HepG2 (cell line): ENCODE measurements around the gene HSPB7. TPM values are rescaled to one million over a fixed set of nuclear protein-coding genes. Genes with fewer than 3 reads are reported as not detected.
"Not testable (repeated sequence)": the region's sequence is repeated elsewhere in the genome, so short reads cannot be mapped to it uniquely, and the experiment has no call there.

Source experiments
- ATAC-seq: fragments of 200-7000 bp; cut with Tn5 transposase; 3 replicates; pipeline ENCODE4 v1.9.1; 2020; ENCODE audit warnings: mild to moderate bottlenecking, moderate library complexity
- BruUV-seq: library from RNA; stranded (reverse); fragments of 400-500 nt; replicated peaks from 2 replicates; lab custom pipeline; 2021; lab: Mats Ljungman, UMichigan
- CTCF ChIA-PET: fragments of 300-600 bp; formaldehyde crosslinking; extraction: SDS; loops from one replicate; lab custom pipeline; 2021; ENCODE audit warnings: low total read pairs, inconsistent platforms, low intra/inter-chr PET ratio; lab: Yijun Ruan, JAX
- POLR2A ChIA-PET: fragments of 350-600 bp; sonication (Branson Sonifier 250); formaldehyde crosslinking; loops from one replicate; lab custom pipeline; 2020; ENCODE audit warnings: antibody characterized with exemption, inconsistent platforms; lab: Yijun Ruan, JAX
- DNase-seq: peaks from one replicate; pipeline ENCODE4 v3.0.0-alpha.2; 2015; ENCODE audit warnings: low spot score
- FAIRE-seq: peaks from 3 replicates; lab custom pipeline; 2011; peaks lifted over from hg19 to GRCh38; lab: Jason Lieb, UNC
- H2AFZ ChIP-seq: one replicate; pipeline ENCODE4 v1.6.1; 2011; ENCODE audit warnings: low read length, inconsistent platforms
- H3K27ac ChIP-seq: fragments of 300-600 bp; 3 replicates; pipeline ENCODE4 v1.8.0; 2011; ENCODE audit warnings: mixed run types, mild to moderate bottlenecking, mixed read lengths, low read length, inconsistent platforms; ENCODE audit not compliant: insufficient read depth; ENCODE audit errors: extremely low read length
- H3K27me3 ChIP-seq, 2 experiments: fragments of 200-600 bp in 1 of 2; 2 replicates in 1 of 2; 3 replicates in 1 of 2; pipeline versions ENCODE4 v1.6.0 to v1.8.0; 2011; ENCODE audit warnings: low read length in 2 of 2, mild to moderate bottlenecking in 2 of 2, moderate library complexity in 2 of 2, inconsistent platforms in 1 of 2; ENCODE audit not compliant: insufficient read depth in 2 of 2, control insufficient read depth in 1 of 2
- H3K36me3 ChIP-seq, 2 experiments: fragments of 200-600 bp in 1 of 2; replicated peaks in 1 of 2; 2 replicates in 1 of 2; 3 replicates in 1 of 2; pipeline versions ENCODE4 v1.5.1 to v1.8.0; 2011; ENCODE audit warnings: low read length in 2 of 2, inconsistent platforms in 1 of 2; ENCODE audit not compliant: insufficient read depth in 2 of 2, control insufficient read depth in 1 of 2
- H3K4me1 ChIP-seq: 2 replicates; pipeline ENCODE4 v1.5.1; 2012; ENCODE audit warnings: low read length, inconsistent platforms; ENCODE audit not compliant: insufficient read depth
- H3K4me2 ChIP-seq: 2 replicates; pipeline ENCODE4 v1.6.0; 2011; ENCODE audit warnings: low read depth, low read length, inconsistent platforms
- H3K4me3 ChIP-seq, 3 experiments: fragments of 200-600 bp in 1 of 3; sonication (generic), shearing (Covaris generic) in 1 of 3; replicated peaks in 1 of 3; 2 replicates each; pipeline ENCODE4 v1.5.1; 2011 to 2016; ENCODE audit warnings: low read length in 3 of 3, inconsistent platforms in 2 of 3, low read depth in 2 of 3, mild to moderate bottlenecking in 2 of 3, control low read depth in 1 of 3, mixed read lengths in 1 of 3; ENCODE audit not compliant: insufficient read depth in 1 of 3
- H3K79me2 ChIP-seq: one replicate; pipeline ENCODE4 v1.6.1; 2011; ENCODE audit warnings: low read length, inconsistent platforms; ENCODE audit not compliant: insufficient read depth
- H3K9ac ChIP-seq: 2 replicates; pipeline ENCODE4 v1.6.0; 2011; ENCODE audit warnings: mild to moderate bottlenecking, low read depth, low read length, inconsistent platforms; ENCODE audit not compliant: insufficient read depth
- H3K9me3 ChIP-seq: 2 replicates; pipeline ENCODE4 v1.5.1; 2012; ENCODE audit warnings: mild to moderate bottlenecking, low read length
- H4K20me1 ChIP-seq: 2 replicates; pipeline ENCODE4 v1.6.0; 2011; ENCODE audit warnings: inconsistent platforms, mild to moderate bottlenecking, low read length, moderate library complexity; ENCODE audit not compliant: insufficient read depth
- CBX5 ChIP-seq: sonication (generic); formaldehyde crosslinking; IDR thresholded peaks from 2 replicates; pipeline ENCODE4 v1.4.0; 2020; ENCODE audit warnings: missing genetic modification reagents, borderline replicate concordance
- HDAC2 ChIP-seq: sonication (generic); formaldehyde crosslinking; IDR thresholded peaks from 2 replicates; pipeline ENCODE4 v1.4.0; 2020; ENCODE audit warnings: missing genetic modification reagents
- NRL ChIP-seq: sonication (generic); formaldehyde crosslinking; IDR thresholded peaks from 2 replicates; pipeline ENCODE4 v1.5.0; 2020; ENCODE audit warnings: missing genetic modification reagents, mild to moderate bottlenecking, moderate library complexity, borderline replicate concordance
- ZNF629 ChIP-seq: sonication (generic); formaldehyde crosslinking; conservative IDR thresholded peaks from 2 replicates; pipeline ENCODE4 v1.5.0; 2020; ENCODE audit warnings: missing genetic modification reagents
- ZNF768 ChIP-seq: sonication (generic); formaldehyde crosslinking; IDR thresholded peaks from 2 replicates; pipeline ENCODE4 v1.4.0; 2020; ENCODE audit warnings: missing genetic modification reagents
- WGBS: methylation state at CpG from one replicate; pipeline ENCODE4 v1.1.6; 2017; ENCODE audit warnings: low lambda C conversion rate; 5-methylcytosine and 5-hydroxymethylcytosine counted together
- in situ Hi-C: cut with HindIII; loops from 2 replicates; pipeline ENCODE4 v1.10.0; 2017; ENCODE audit warnings: low pct_unique_long_range_greater_than_20kb; ENCODE audit not compliant: extremely low pct_ligation_motif_present
- intact Hi-C: fragments of 100-400 bp; cut with micrococcal nuclease; formaldehyde crosslinking; loops from one replicate; pipeline ENCODE4 v1.10.0; 2022; ENCODE audit not compliant: unreplicated experiment
- polyA plus RNA-seq, 8 experiments: library from polyadenylated mRNA; depleted of rRNA in 3 of 8; stranded (reverse) in 7 of 8; unstranded in 1 of 8; fragments of >200 nt; fragmentation: Illumina TruSeq in 4 of 8; extraction: Trizol in 4 of 8; gene quantifications; 2 replicates each; pipeline versions ENCODE4 v1.2.1 to v1.2.3, GENCODE V29; 2011 to 2016; ENCODE audit warnings: low read depth in 4 of 8, missing spikeins in 1 of 8, mixed read lengths in 1 of 8; ENCODE audit not compliant: insufficient read depth in 1 of 8
- total RNA-seq, 5 experiments: library from RNA; depleted of rRNA; stranded (reverse); fragments of >200 nt; fragmentation: Illumina TruSeq; extraction: Trizol; gene quantifications; 2 replicates each; pipeline ENCODE4 v1.2.3, GENCODE V29; 2016; ENCODE audit warnings: low read depth in 1 of 5

HSPB7 gene
- total and polyA plus RNA-seq, 2 of the 13 experiments (the other 11 are each of a cell fraction or from before 2014, with no cell fraction given) = 0.20 TPM; not detected in 1

- H3K9me3 ChIP-seq, H3K4me2 ChIP-seq, H2AFZ ChIP-seq, H3K27ac ChIP-seq, ATAC-seq, H3K79me2 ChIP-seq, H3K4me3 ChIP-seq, intact Hi-C loops, in situ Hi-C loops, H4K20me1 ChIP-seq, H3K36me3 ChIP-seq, H3K9ac ChIP-seq, POLR2A ChIA-PET, FAIRE-seq, CTCF ChIA-PET, BruUV-seq, H3K4me1 ChIP-seq, DNase-seq: not testable (repeated sequence)
- WGBS = 37% methylated on average over 10 of the region's 11 CpGs
- H3K27me3 ChIP-seq = peaks cover 7 to 19% of the 10 kb centered on the region in 2 experiments; a peak in 3 of 5 replicates
These were observed 18.6 kb upstream of the HSPB7 start for GRCh38 chr1:16036461-16036860.

DNA sequence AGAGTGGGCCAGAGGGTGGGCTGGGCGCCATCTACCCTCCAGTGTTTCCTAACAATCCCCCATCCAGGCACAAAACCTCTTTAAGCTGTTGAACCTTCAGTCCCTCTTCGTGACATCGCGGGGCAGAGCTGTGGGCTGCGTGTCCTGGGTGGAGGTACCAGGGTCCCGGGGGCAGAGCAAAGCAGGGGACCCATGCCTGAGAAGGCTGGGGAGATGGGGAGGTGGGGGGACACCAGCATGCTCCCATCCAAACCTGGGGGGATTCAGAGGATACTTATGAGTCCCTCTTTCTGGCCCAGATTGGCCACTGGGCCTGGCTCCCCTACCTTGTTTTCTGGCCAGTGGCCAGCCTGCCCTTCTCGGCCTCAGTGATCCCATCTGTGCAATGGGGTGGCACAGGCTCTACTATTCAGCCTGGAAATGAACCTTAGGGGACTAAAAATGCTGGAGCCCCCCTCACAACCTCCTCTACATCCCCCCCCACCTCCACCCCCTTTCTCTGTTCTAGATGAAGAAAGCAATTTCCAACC lies 15.3 kb upstream of the HSPB7 start:
- DNase-seq, H3K4me3 ChIP-seq, H4K20me1 ChIP-seq, H3K9ac ChIP-seq, H3K36me3 ChIP-seq, H3K4me1 ChIP-seq, ATAC-seq, POLR2A ChIA-PET, in situ Hi-C loops, H2AFZ ChIP-seq, FAIRE-seq, BruUV-seq, H3K79me2 ChIP-seq, H3K27ac ChIP-seq, H3K4me2 ChIP-seq, H3K9me3 ChIP-seq: not testable (repeated sequence)
- WGBS = 59% methylated on average over 7 of the region's 7 CpGs
- CTCF ChIA-PET = interaction anchor here (0.7 to 2.0 kb wide), 2 partner anchors 23 to 24 kb away, joined by 3 to 16 read pairs; no protein-coding TSS in a partner anchor
- TF ChIP-seq NRL (CRISPR knock-in tag) = 0 out of 2 replicates have a peak, but pooled peaks have one; percentile 12
- TF ChIP-seq CBX5 (CRISPR knock-in tag) = peak; percentile 8; the same call in 1 of the 2 replicates
- peak; percentile 76 for TF ChIP-seq ZNF629
- TF ChIP-seq ZNF768 (CRISPR knock-in tag) = 0 out of 2 replicates have a peak, but pooled peaks have one; percentile 7
- TF ChIP-seq HDAC2 (CRISPR knock-in tag) = 0 out of 2 replicates have a peak, but pooled peaks have one; percentile 11
- peaks cover 9 to 22% of the 10 kb centered on the region in 2 experiments; a peak in 4 of 5 replicates for H3K27me3 ChIP-seq
- intact Hi-C loops = loop anchor here (2.0 kb wide), 2 partner anchors 24 kb away; no protein-coding TSS in a partner anchor
